Activated CD8-positive, alpha-beta memory T cell treated with anti-CD3 and anti-CD28 coated beads, Interleukin-2, amount 50 U/mL, for 4 hours (primary cell): Measurements from ENCODE around the gene SEMA6B.
"Not testable (repeated sequence)": the region's sequence is repeated elsewhere in the genome, so short reads cannot be mapped to it uniquely, and the experiment has no call there.

Experiments used
- DNase-seq: peaks from one replicate; pipeline ENCODE4 v3.0.0-alpha.2; 2020

The SEMA6B gene

GRCh38 chr19:4543842-4544647 is 15.4 kb downstream of the SEMA6B start:
- DNase-seq: no peak

- no peak for DNase-seq
These were observed 16.3 kb downstream of the SEMA6B start for GRCh38 chr19:4542896-4543841.

GRCh38 chr19:4541806-4542145 is 17.7 kb downstream of the SEMA6B start:
- DNase-seq: not testable (repeated sequence)

GRCh38 chr19:4541114-4541805 is 18.2 kb downstream of the SEMA6B start:
- no peak for DNase-seq

- no peak for DNase-seq
These were observed 19.5 kb downstream of the SEMA6B start, which contains the start of gene LRG1 for GRCh38 chr19:4539693-4540581. TSS of gene LRG1 (minus strand) at chr19:4540036. CDS start at chr19:4540013, 23 bp downstream.

- no peak for DNase-seq
These were observed 20.3 kb downstream of the SEMA6B start for GRCh38 chr19:4539169-4539692.

GRCh38 chr19:4538601-4538954 is 20.9 kb downstream of the SEMA6B start:
- no peak for DNase-seq

- DNase-seq: no peak
These were observed 21.4 kb downstream of the SEMA6B start for GRCh38 chr19:4537953-4538600.

GRCh38 chr19:4536798-4537197 is 22.7 kb downstream of the SEMA6B start:
- no peak for DNase-seq

GRCh38 chr19:4534836-4535658 is 24.4 kb downstream of the SEMA6B start, which contains the start of gene PLIN5:
TSS of gene PLIN5 (minus strand) at chr19:4535224. CDS start at chr19:4534074, 1,150 bp downstream.
- DNase-seq: peak; percentile 54

GRCh38 chr19:4533835-4534424 is 25.6 kb downstream of the SEMA6B start:
- no peak for DNase-seq

- no peak for DNase-seq
These were observed 26.1 kb downstream of the SEMA6B start for GRCh38 chr19:4533334-4533733.

- no peak for DNase-seq
These were observed 27.8 kb downstream of the SEMA6B start for GRCh38 chr19:4531562-4532165.

- no peak for DNase-seq
These were observed 29.5 kb downstream of the SEMA6B start for GRCh38 chr19:4529924-4530522.

- no peak for DNase-seq
These were observed 30.6 kb downstream of the SEMA6B start for GRCh38 chr19:4528843-4529242.

GRCh38 chr19:4527377-4527776 is 32.1 kb downstream of the SEMA6B start:
- DNase-seq: not testable (repeated sequence)

GRCh38 chr19:4525563-4526002 is 33.9 kb downstream of the SEMA6B start:
- no peak for DNase-seq

GRCh38 chr19:4524808-4525562 is 34.5 kb downstream of the SEMA6B start:
- peak; percentile 66 for DNase-seq
